WTC11 (cell line): ENCODE results near the gene ATXN10.

Source experiments
- OVOL2 ChIP-seq: fragments of 250-450 bp; sonication (Bioruptor Pico); IDR thresholded peaks from 2 replicates; pipeline ENCODE4 v1.9.0; 2021; ENCODE audit warnings: mild to moderate bottlenecking, borderline replicate concordance
- TEAD4 ChIP-seq: sonication (generic); formaldehyde crosslinking; IDR thresholded peaks from 2 replicates; pipeline ENCODE4 v1.8.0; 2022; ENCODE audit warnings: mild to moderate bottlenecking, missing genetic modification reagents

DNA sequence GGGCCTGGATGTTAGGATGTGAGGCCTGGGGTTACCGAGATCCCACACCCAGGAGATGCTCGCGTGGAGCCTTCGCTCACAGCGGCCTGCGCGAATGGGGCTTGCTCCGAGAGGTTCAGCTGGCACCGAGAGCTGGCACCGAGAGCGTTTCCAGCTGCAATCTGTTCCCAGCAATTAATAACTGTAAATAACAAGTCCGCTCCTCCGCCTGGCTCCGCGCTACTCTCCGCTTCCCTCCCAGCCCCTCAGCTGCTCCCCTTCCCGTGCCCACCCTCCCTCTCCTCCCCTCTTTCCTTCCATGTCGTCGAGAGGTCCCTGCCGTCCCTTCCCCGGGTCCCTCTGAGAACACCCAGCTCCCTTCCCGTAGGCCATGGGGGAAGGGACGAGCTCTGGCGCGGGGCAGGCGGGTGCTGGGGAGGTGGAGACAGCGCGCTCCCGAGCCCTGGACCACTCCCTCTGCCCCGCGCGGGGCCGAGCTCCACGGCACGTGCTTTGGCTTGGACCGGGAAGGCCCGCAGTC is 194.6 kb downstream of the ATXN10 start:
- TF ChIP-seq OVOL2 (CRISPR knock-in tag) (no peak), TEAD4 (CRISPR knock-in tag) (no peak)
